HG02943 (cell line): ENCODE data around the gene TBX5.

Experiments
- ATAC-seq: cut with Tn5 transposase; IDR thresholded peaks from one replicate; pipeline ENCODE4 v1.9.1; 2021; ENCODE audit warnings: mild to moderate bottlenecking, low read depth, moderate library complexity; ENCODE audit not compliant: unreplicated experiment

TBX5 gene

GRCh38 chr12:114334395-114334794 is 71.5 kb downstream of the TBX5 start:
- no peak for ATAC-seq

- no peak for ATAC-seq
These were observed 77.7 kb downstream of the TBX5 start for GRCh38 chr12:114328292-114328691.

GRCh38 chr12:114327765-114328164 is 78.2 kb downstream of the TBX5 start:
- no peak for ATAC-seq

- no peak for ATAC-seq
These were observed 84.4 kb downstream of the TBX5 start for GRCh38 chr12:114321524-114321923.

GRCh38 chr12:114320968-114321367 is 85.0 kb downstream of the TBX5 start:
- ATAC-seq: no peak

GRCh38 chr12:114320101-114320500 is 85.8 kb downstream of the TBX5 start:
- ATAC-seq: no peak

GRCh38 chr12:114319422-114319821 is 86.5 kb downstream of the TBX5 start:
- no peak for ATAC-seq

GRCh38 chr12:114318984-114319383 is 87.0 kb downstream of the TBX5 start:
- no peak for ATAC-seq

GRCh38 chr12:114316076-114316475 is 89.9 kb downstream of the TBX5 start:
- no peak for ATAC-seq

- ATAC-seq: no peak
These were observed 90.8 kb downstream of the TBX5 start for GRCh38 chr12:114314974-114315720.

GRCh38 chr12:114314403-114314802 is 91.5 kb downstream of the TBX5 start:
- no peak for ATAC-seq

- ATAC-seq: no peak
These were observed 92.0 kb downstream of the TBX5 start for GRCh38 chr12:114313910-114314309.

GRCh38 chr12:114311974-114312373 is 94.0 kb downstream of the TBX5 start:
- ATAC-seq: no peak

GRCh38 chr12:114306646-114307045 is 99.3 kb downstream of the TBX5 start:
- no peak for ATAC-seq

GRCh38 chr12:114305446-114305845 is 100.5 kb downstream of the TBX5 start:
- no peak for ATAC-seq
